ENCODE data around the gene TRAPPC14.

Gene TRAPPC14

GRCh38 chr7:100126239-100126930 is 32.1 kb downstream of the TRAPPC14 start:
- H3K27ac ChIP-seq = peak overlapping the region; percentile 99
- no peak for TF ChIP-seq CTCF (conservative IDR thresholded peaks at IDR 0.05; ENCODE audit: low read depth)
- ChIA-PET POLR2A (ENCODE audit: low non-redundant PET) (interaction anchor here (0.7 kb wide), 1 partner anchor 751 kb away, joined by 3 read pairs; no protein-coding TSS in a partner anchor), CTCF (interaction anchor here (0.7 kb wide), 2 partner anchors 30 to 213 kb away, joined by 3 to 5 read pairs; no protein-coding TSS in a partner anchor)
- DNase-seq (ENCODE audit: low spot score) = no peak

- ChIA-PET POLR2A (ENCODE audit: low non-redundant PET) (interaction anchor here (0.6 to 1.1 kb wide), 5 partner anchors 10 to 310 kb away, joined by 3 to 10 read pairs (median 5); partner anchors contain the start of gene LAMTOR4), CTCF (no interaction called here)
- no peak for TF ChIP-seq CTCF (conservative IDR thresholded peaks at IDR 0.05; ENCODE audit: low read depth)
Measured at GRCh38 chr7:100124301-100125230, 34.0 kb downstream of the TRAPPC14 start.

GRCh38 chr7:100122568-100122967 is 36.0 kb downstream of the TRAPPC14 start:
- ChIA-PET POLR2A (ENCODE audit: low non-redundant PET) (no interaction called here), CTCF (interaction anchor here (0.6 kb wide), 1 partner anchor 194 kb away, joined by 3 read pairs; no protein-coding TSS in a partner anchor)
- peak overlapping the region; percentile 39 for H3K27ac ChIP-seq
- no peak for DNase-seq (ENCODE audit: low spot score)
- no peak for TF ChIP-seq CTCF (conservative IDR thresholded peaks at IDR 0.05; ENCODE audit: low read depth)

More at GRCh38 chr7:100124301-100125230, 34.0 kb downstream of the TRAPPC14 start:
- DNase-seq (ENCODE audit: low spot score) = no peak
- peak overlapping the region; percentile 99 for H3K27ac ChIP-seq

- H3K27ac ChIP-seq = peak overlapping the region; percentile 39
- no peak for TF ChIP-seq CTCF (conservative IDR thresholded peaks at IDR 0.05; ENCODE audit: low read depth)
- POLR2A ChIA-PET (ENCODE audit: low non-redundant PET) = no interaction called here
- DNase-seq (ENCODE audit: low spot score) = no peak
- CTCF ChIA-PET = interaction anchor here (0.6 kb wide), 1 partner anchor 193 kb away, joined by 3 read pairs; no protein-coding TSS in a partner anchor
Measured at GRCh38 chr7:100122067-100122466, 36.5 kb downstream of the TRAPPC14 start.

- peak overlapping the region; percentile 88 for H3K27ac ChIP-seq
- POLR2A ChIA-PET (ENCODE audit: low non-redundant PET) = no interaction called here
- no peak for DNase-seq (ENCODE audit: low spot score)
- CTCF ChIA-PET = no interaction called here
- TF ChIP-seq CTCF (conservative IDR thresholded peaks at IDR 0.05; ENCODE audit: low read depth) = no peak
Measured at GRCh38 chr7:100120733-100121036, 37.8 kb downstream of the TRAPPC14 start.

- no peak for TF ChIP-seq CTCF (conservative IDR thresholded peaks at IDR 0.05; ENCODE audit: low read depth)
- peak overlapping the region; percentile 88 for H3K27ac ChIP-seq
- ChIA-PET POLR2A (ENCODE audit: low non-redundant PET) (interaction anchor here (0.9 kb wide), 1 partner anchor 19 kb away, joined by 3 read pairs; the partner anchor contains the start of genes AP4M1 and MCM7), CTCF (no interaction called here)
- DNase-seq (ENCODE audit: low spot score) = peak; percentile 68
Measured at GRCh38 chr7:100119970-100120732, 38.4 kb downstream of the TRAPPC14 start.
